Ishikawa (cell line): ENCODE measurements around the gene GRID1.

Experiments used
- TEAD4 ChIP-seq: IDR thresholded peaks from 2 replicates; pipeline ENCODE4 v1.6.1; 2012
- YY1 ChIP-seq: IDR thresholded peaks from 2 replicates; pipeline ENCODE4 v1.6.1; 2012; ENCODE audit warnings: low read depth

DNA sequence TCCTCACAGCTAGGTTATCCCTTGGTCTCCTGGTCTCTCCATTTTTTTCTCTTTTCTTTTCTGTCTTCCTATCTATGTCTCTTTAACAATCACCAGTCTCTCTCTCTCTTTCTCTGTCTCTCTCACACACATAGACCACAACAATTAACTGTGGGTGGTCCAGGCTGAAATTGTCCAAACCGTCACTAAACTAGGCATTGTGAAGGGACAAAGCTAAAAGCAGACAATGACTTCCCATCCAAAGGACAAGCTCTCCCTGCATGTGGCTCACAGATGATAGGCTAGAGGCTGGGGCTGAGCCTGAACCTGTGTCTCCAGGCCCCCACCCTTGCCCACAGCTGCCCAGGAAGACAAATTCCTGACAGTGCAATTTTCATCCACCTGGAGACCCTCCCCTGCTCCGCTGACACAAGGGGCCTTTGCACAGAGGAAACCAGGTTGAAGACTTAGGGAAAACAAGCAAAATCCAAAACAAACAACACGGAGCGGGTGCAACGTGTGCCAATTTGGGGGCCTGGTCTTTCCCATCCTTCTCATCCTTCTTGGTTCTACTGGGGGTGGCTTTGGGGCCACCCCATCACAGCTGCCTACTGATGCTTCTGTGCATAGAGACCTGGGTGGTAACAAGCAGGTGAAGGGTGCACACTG, 755.4 kb downstream of the GRID1 start:
- TF ChIP-seq YY1 (no peak), TEAD4 (no peak)
